Lower leg skin (tissue), 3 donors: ENCODE measurements around the gene WDR1.

Experiments used
- POLR2A ChIP-seq, 2 donors: fragments of 450-650 bp; IDR thresholded peaks; one replicate each; pipeline ENCODE4 v1.6.1; 2016 to 2017; ENCODE audit warnings: antibody characterized with exemption in 2 of 2, mild to moderate bottlenecking in 1 of 2, moderate library complexity in 1 of 2
- TF ChIP-seq, protein P1 (sequence below), 3 donors: fragments of 450-650 bp; IDR thresholded peaks; one replicate each; pipeline ENCODE4 v1.5.1; 2016; ENCODE audit warnings: antibody characterized with exemption in 3 of 3, mild to moderate bottlenecking in 3 of 3, moderate library complexity in 2 of 3

DNA sequence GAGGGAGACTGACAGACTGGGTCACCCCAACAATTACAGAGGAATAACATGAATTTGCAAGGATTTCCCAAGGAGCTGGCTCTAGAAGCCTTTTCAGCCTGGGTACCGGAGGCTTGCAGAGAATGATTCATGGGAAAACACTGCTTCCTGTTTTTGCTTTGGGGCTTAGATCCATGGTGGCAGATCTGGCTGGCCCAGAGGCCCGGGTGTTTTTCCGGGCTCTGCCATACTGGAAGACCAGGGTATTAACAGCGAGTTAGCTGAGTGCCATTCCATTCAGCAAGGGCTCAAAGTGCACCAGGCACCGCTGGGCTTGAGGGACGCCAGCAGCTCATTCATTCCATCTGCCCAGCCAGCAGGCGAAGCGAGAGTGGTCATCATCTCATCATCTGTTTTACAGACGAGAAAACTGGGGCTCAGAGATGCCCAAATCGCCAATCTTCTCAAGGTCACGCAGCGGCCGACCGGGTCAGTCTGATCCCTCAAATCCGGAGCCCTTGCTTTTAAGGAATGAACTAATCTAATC lies 1.3 kb downstream of the WDR1 start:
- TF ChIP-seq, protein P1, sequence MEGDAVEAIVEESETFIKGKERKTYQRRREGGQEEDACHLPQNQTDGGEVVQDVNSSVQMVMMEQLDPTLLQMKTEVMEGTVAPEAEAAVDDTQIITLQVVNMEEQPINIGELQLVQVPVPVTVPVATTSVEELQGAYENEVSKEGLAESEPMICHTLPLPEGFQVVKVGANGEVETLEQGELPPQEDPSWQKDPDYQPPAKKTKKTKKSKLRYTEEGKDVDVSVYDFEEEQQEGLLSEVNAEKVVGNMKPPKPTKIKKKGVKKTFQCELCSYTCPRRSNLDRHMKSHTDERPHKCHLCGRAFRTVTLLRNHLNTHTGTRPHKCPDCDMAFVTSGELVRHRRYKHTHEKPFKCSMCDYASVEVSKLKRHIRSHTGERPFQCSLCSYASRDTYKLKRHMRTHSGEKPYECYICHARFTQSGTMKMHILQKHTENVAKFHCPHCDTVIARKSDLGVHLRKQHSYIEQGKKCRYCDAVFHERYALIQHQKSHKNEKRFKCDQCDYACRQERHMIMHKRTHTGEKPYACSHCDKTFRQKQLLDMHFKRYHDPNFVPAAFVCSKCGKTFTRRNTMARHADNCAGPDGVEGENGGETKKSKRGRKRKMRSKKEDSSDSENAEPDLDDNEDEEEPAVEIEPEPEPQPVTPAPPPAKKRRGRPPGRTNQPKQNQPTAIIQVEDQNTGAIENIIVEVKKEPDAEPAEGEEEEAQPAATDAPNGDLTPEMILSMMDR (IDR thresholded peaks at IDR 0.05): no peak
- no peak for TF ChIP-seq POLR2A (IDR thresholded peaks at IDR 0.05)
